ENCODE data around the gene PITPNC1.

DNA sequence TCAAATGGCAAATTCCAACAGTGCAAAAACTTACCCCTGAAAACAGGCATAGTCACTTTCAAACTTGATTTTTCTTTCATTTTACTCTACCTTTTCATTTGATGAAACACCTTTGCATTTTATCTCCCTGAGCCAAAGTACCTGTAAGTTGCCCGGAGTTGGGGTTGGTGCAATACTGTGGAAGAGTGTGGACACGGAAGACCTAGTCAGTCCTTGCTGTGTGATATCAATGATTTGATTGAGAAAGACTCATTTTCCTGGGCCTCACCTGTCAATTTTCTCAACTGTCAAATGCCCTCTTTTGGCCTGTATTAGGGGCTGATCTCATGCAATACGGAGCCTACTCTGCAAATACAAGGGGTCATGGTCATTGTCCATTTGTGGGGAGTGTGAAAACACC is 22.6 kb downstream of the PITPNC1 start:
- TF ChIP-seq, protein P1, sequence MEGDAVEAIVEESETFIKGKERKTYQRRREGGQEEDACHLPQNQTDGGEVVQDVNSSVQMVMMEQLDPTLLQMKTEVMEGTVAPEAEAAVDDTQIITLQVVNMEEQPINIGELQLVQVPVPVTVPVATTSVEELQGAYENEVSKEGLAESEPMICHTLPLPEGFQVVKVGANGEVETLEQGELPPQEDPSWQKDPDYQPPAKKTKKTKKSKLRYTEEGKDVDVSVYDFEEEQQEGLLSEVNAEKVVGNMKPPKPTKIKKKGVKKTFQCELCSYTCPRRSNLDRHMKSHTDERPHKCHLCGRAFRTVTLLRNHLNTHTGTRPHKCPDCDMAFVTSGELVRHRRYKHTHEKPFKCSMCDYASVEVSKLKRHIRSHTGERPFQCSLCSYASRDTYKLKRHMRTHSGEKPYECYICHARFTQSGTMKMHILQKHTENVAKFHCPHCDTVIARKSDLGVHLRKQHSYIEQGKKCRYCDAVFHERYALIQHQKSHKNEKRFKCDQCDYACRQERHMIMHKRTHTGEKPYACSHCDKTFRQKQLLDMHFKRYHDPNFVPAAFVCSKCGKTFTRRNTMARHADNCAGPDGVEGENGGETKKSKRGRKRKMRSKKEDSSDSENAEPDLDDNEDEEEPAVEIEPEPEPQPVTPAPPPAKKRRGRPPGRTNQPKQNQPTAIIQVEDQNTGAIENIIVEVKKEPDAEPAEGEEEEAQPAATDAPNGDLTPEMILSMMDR (IDR thresholded peaks at IDR 0.05), result no peak
- TF ChIP-seq ZFX (IDR thresholded peaks at IDR 0.05; ENCODE audit: borderline replicate concordance), result no peak
